ENCODE results near the gene ZRANB3. TPM values are rescaled to one million over a fixed set of nuclear protein-coding genes. Genes with fewer than 3 reads are reported as not detected.

ZRANB3 gene
- total RNA-seq, 1 experiment from 2014 or later = 11.3 TPM

DNA sequence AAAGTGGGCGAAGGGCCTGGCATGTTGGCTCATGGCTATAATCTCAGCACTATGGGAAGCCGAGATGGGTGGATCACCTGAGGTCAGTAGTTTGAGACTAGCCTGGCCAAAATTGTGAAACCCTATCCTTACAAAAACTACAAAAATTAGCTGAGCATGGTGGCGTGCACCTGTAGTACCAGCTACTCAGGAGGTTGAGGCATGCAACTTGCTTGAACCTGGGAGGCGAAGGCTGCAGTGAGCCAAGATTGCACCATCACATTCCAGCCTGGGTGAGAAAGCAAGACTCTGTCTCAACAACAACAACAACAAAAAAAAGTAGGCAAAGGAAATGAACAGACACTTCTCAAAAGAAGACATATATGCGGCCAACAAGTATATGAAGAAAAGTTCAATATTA lies 282.4 kb downstream of the ZRANB3 start:
- CTCF ChIA-PET = no interaction called here

GRCh38 chr2:135246711-135247270 lies 284.2 kb downstream of the ZRANB3 start:
- Histone ChIP-seq H3K27ac (no peak overlapping the region), H3K36me3 (ENCODE audit: low read depth) (no peaks in the 10 kb centered on the region), H3K27me3 (ENCODE audit: insufficient read depth, low read depth) (no peaks in the 10 kb centered on the region), H2AFZ (no peak overlapping the region), H3K4me3 (no peak overlapping the region), H3K79me2 (ENCODE audit: low read depth) (no peaks in the 10 kb centered on the region), H3F3A (ENCODE audit: insufficient read depth, low read depth) (peaks cover 4% of the 10 kb centered on the region), H3K4me2 (no peak overlapping the region), H4K20me1 (ENCODE audit: insufficient read depth) (no peaks in the 10 kb centered on the region), H3K9me2 (ENCODE audit: insufficient read depth) (no peaks in the 10 kb centered on the region; the same call in 1 of the 2 replicates), H3K9me3 (ENCODE audit: insufficient read depth, low read depth) (peaks cover 6% of the 10 kb centered on the region; the same call in 1 of the 2 replicates), H3K4me1 (replicated peaks; ENCODE audit: insufficient read depth) (peaks cover 14% of the 10 kb centered on the region)
- ChIA-PET POLR2A (ENCODE audit: unreplicated experiment) (no interaction called here), CTCF (no interaction called here)
- DNase-seq = no peak
- intact Hi-C loops (cut with micrococcal nuclease; ENCODE audit: unreplicated experiment) = loop anchor here (10.0 kb wide), 1 partner anchor 242 kb away; no protein-coding TSS in a partner anchor
- no TSS peak for BruUV-seq (replicated peaks)
- TF ChIP-seq EZH2 (IDR thresholded peaks at IDR 0.05; ENCODE audit: low read depth) = no peak
- TF ChIP-seq CTCF (conservative IDR thresholded peaks at IDR 0.05) = no peak

More for the DNA sequence above, 282.4 kb downstream of the ZRANB3 start:
- Histone ChIP-seq H3K36me3 (ENCODE audit: low read depth) (no peaks in the 10 kb centered on the region), H3F3A (ENCODE audit: insufficient read depth, low read depth) (peaks cover 4% of the 10 kb centered on the region), H3K4me1 (replicated peaks; ENCODE audit: insufficient read depth) (peaks cover 14% of the 10 kb centered on the region), H3K27me3 (ENCODE audit: insufficient read depth, low read depth) (no peaks in the 10 kb centered on the region), H3K79me2 (ENCODE audit: low read depth) (no peaks in the 10 kb centered on the region), H3K27ac (no peak overlapping the region), H3K4me3 (no peak overlapping the region), H2AFZ (no peak overlapping the region), H3K4me2 (no peak overlapping the region), H3K9me2 (ENCODE audit: insufficient read depth) (no peaks in the 10 kb centered on the region; the same call in 1 of the 2 replicates), H3K9me3 (ENCODE audit: insufficient read depth, low read depth) (peaks cover 6% of the 10 kb centered on the region; the same call in 1 of the 2 replicates), H4K20me1 (ENCODE audit: insufficient read depth) (no peaks in the 10 kb centered on the region)
- TF ChIP-seq EZH2 (IDR thresholded peaks at IDR 0.05; ENCODE audit: low read depth) (no peak), CTCF (conservative IDR thresholded peaks at IDR 0.05) (no peak)
- intact Hi-C loops (cut with micrococcal nuclease; ENCODE audit: unreplicated experiment) = loop anchor here (10.0 kb wide), 1 partner anchor 244 kb away; no protein-coding TSS in a partner anchor
- POLR2A ChIA-PET (ENCODE audit: unreplicated experiment) = no interaction called here
- no peak for DNase-seq
- no TSS peak for BruUV-seq (replicated peaks)

DNA sequence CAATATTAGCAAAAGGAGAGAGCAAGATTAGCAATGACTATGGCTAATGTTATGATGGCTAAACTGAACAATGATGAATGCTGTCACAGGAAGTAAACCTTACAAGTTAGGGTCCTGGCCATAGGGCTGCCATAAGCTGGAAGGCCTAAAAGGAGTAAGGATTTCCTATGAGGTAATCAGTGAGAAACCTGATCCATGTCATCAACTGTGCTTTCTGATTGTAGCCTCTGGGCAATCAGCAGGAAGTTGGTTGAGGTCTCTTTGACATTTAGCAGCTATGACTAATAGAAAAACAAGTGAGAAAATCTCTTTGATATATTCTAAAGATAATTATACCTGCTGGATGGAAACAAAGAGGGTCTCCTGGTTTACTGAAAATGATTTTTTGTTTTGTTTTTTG lies 285.9 kb downstream of the ZRANB3 start:
- intact Hi-C loops (cut with micrococcal nuclease; ENCODE audit: unreplicated experiment) = loop anchor here (10.0 kb wide), 1 partner anchor 240 kb away; no protein-coding TSS in a partner anchor
- peak overlapping the region; percentile 60 for H3K27ac ChIP-seq
- no peaks in the 10 kb centered on the region for H4K20me1 ChIP-seq (ENCODE audit: insufficient read depth)
- POLR2A ChIA-PET (ENCODE audit: unreplicated experiment) = no interaction called here
- peak overlapping the region; percentile 24 for H3K4me2 ChIP-seq
- no peak for TF ChIP-seq EZH2 (IDR thresholded peaks at IDR 0.05; ENCODE audit: low read depth)
- no peak for TF ChIP-seq CTCF (conservative IDR thresholded peaks at IDR 0.05)
- DNase-seq = peak; percentile 33 to 89
- no peaks in the 10 kb centered on the region; the same call in 1 of the 2 replicates for H3K9me2 ChIP-seq (ENCODE audit: insufficient read depth)
- no peaks in the 10 kb centered on the region for H3K79me2 ChIP-seq (ENCODE audit: low read depth)
- no TSS peak for BruUV-seq (replicated peaks)
- H3K36me3 ChIP-seq (ENCODE audit: low read depth) = no peaks in the 10 kb centered on the region
- H3K9me3 ChIP-seq (ENCODE audit: insufficient read depth, low read depth) = peaks cover 4% of the 10 kb centered on the region; the same call in 1 of the 2 replicates
- H3K4me3 ChIP-seq = no peak overlapping the region
- H2AFZ ChIP-seq = no peak overlapping the region
- CTCF ChIA-PET = no interaction called here
- H3K27me3 ChIP-seq (ENCODE audit: insufficient read depth, low read depth) = no peaks in the 10 kb centered on the region
- H3K4me1 ChIP-seq (replicated peaks; ENCODE audit: insufficient read depth) = peaks cover 14% of the 10 kb centered on the region
- peaks cover 4% of the 10 kb centered on the region for H3F3A ChIP-seq (ENCODE audit: insufficient read depth, low read depth)
